ENCODE results near the gene IKBKE.

Gene IKBKE

DNA sequence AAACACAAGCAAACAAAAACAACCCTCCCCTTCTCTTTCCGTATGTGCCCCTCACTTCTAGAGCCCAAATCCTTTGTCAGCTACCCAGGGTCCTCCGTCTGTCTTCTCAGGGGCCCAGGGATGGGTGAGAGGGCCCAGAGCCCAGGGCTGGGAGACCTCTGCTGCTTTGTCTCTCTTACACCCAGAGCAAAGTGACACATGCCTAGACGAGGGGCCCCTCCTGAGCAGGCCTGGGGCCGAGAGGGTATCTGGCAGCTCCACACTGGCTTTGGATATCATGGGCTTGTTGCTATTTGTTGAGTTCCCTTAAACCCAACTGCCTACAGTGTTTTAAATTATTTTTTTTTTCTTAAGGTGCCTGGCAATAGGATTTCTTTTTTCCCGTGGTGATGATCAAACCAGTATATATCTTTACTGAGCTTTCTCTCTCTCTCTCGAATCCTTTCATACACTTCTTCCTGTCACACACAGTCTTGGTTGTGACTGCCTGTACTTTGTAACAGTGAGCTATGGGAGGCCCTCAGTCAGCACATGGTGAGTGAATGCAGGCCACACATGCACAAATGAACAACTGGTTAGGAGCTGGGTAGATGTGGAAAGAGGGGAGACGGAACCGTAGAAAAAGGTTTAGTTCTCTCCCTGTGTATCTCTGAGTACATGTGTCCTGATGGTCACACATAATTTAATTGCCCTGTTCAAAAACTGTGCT, 51.6 kb downstream of the IKBKE start:
- DNase-seq (ENCODE audit: low read depth) = no peak
- no peak for TF ChIP-seq CTCF (IDR thresholded peaks at IDR 0.05; ENCODE audit: insufficient read depth, low read depth, low read length, missing control alignments)

DNA sequence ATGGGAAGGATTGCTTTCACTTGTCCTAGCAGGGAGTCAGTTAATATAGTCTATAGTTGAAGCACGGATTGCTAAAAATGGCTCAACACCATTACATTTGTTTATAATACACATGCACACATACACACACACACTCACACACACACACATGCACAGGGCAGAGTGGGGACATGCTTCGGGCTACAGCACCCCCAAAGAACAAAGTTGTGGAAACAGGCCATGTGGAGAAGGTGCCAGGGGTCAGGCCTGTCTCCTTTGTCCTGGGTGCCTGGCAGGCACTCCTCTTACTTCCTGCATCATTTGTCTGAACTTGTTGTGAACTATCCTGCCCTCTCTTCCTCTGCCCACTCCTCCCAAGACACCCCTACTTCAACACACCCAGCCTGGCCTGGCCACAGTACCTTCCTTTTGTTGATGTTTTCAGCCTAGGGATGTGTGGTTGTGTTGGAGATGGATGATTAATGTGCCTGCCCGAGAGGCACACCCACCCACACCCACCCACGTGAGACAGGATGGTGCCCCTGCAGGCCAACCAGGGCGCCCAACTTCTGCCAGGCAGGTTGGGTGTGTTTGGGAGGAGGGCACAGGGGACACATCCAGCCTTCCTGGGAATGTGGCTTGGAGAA, 54.6 kb downstream of the IKBKE start:
- no peak for DNase-seq (ENCODE audit: low read depth)
- TF ChIP-seq CTCF (IDR thresholded peaks at IDR 0.05; ENCODE audit: insufficient read depth, low read depth, low read length, missing control alignments) = no peak
- H3K4me3 ChIP-seq (ENCODE audit: low read depth, low read length) = no peak overlapping the region

More for the DNA sequence above, 51.6 kb downstream of the IKBKE start:
- H3K4me3 ChIP-seq (ENCODE audit: low read depth, low read length) = no peak overlapping the region

GRCh38 chr1:206526064-206526911, 56.0 kb downstream of the IKBKE start:
- H3K4me3 ChIP-seq (ENCODE audit: low read depth, low read length) = no peak overlapping the region
- no peak for TF ChIP-seq CTCF (IDR thresholded peaks at IDR 0.05; ENCODE audit: insufficient read depth, low read depth, low read length, missing control alignments)
- DNase-seq (ENCODE audit: low read depth) = no peak

- no peak for DNase-seq (ENCODE audit: low read depth)
- no peak for TF ChIP-seq CTCF (IDR thresholded peaks at IDR 0.05; ENCODE audit: insufficient read depth, low read depth, low read length, missing control alignments)
- H3K4me3 ChIP-seq (ENCODE audit: low read depth, low read length) = no peak overlapping the region
Observed at GRCh38 chr1:206529425-206529824, 59.1 kb downstream of the IKBKE start.

DNA sequence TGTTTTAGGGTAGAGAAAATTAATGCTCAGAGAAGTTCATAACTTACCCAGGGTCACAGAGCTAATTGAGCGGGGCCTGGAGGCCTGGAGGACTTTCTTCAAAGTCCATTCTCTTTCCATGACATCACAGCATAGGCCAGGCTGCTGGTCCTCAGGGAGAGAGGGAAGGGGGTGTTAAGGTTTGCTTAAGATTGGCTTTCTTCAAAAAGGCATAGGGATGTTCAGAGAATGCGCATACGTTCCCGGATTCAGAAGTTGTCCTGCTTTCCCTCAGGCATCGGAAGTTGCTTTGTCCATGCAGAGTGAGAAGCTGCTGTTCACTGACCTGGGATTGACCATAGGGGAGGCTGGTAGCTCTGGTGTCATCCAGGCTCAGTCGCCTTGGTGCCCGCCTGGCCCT, 62.1 kb downstream of the IKBKE start:
- no peak overlapping the region for H3K4me3 ChIP-seq (ENCODE audit: low read depth, low read length)
- TF ChIP-seq CTCF (IDR thresholded peaks at IDR 0.05; ENCODE audit: insufficient read depth, low read depth, low read length, missing control alignments) = no peak

GRCh38 chr1:206534552-206534951, 64.3 kb downstream of the IKBKE start:
- no peak for DNase-seq (ENCODE audit: low read depth)
- no peak overlapping the region for H3K4me3 ChIP-seq (ENCODE audit: low read depth, low read length)
- TF ChIP-seq CTCF (IDR thresholded peaks at IDR 0.05; ENCODE audit: insufficient read depth, low read depth, low read length, missing control alignments) = no peak

More for the DNA sequence above, 62.1 kb downstream of the IKBKE start:
- no peak for DNase-seq (ENCODE audit: low read depth)

Data from GM12865 (cell line).